Measurements from ENCODE around the gene MAPK8IP3.
A peak's percentile ranks its signal among the peaks of the same experiment; 100 is the strongest.

The MAPK8IP3 gene

DNA sequence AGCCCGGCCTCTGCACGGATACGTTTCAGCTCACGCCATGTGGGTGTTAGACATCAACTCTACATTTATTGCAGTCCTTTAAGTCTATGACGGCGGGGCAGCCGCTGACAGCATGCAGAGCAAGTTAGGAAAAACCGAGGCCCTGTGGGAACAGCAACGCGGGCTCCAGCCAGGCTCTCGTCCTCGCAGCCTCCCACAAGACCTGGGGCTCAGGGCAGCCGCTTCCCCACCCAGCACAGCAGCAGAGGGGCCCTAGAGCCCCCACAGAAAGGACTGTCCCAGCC is 70.6 kb downstream of the MAPK8IP3 start:
- no peak for DNase-seq

DNA sequence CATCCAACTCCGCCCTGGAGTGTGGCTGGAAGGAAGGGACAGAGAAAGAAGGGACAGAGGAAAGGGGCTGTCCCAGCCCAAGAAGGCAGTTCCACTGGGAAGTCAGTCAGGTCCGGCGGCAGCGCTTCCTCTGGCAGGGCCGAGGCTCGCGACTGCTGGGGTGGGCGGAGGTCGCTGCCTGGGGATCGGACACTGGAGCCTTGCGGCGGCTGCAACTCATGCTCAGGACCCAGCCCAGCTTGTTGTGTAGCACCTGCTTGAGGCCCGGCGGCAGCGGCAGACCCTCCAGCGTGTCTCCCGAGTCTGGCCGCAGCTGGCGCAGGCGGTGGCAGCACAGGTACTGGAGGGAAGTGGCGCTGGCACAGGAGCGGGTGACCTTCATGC is 71.0 kb downstream of the MAPK8IP3 start:
- no peak for DNase-seq

DNA sequence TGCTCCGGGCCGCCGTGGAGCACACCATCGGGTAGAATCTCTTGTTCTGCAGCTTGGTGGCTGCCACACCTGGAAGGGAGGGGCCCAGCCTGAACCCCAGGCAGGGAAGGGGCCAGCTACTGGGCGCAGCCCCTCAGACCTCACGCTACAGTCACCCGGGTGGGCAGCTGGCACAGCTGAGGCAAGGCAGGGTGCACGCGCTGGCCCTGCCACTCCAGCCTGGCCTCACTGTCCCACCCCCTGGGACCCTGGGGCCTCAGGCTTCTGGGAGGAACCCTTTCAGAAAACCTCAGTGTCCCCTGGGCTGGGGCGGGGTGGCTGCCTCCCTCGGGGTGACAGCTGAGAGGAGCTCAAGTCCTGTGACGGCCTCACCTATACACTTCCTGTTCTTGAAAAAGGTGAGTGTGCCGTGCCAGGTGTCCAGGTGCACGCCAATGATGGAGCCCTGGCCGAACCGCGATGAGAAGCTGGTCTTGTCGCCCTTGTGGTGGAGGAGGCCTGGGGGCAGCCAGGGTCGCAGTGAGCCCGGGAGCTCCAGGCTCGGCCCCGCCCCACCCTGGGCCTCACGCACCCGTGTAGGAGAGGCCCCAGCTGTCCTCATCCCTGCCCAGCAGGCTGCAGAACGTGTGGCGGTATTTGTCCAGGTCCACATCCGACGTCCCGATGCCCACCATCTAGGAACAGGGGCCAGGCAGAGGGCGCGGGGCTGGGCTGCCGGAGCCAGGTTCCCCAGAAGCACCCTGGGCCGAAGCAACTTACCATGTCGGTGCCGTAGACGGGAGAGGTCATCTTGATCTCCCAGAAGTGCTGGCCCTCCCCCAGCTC is 71.6 kb downstream of the MAPK8IP3 start:
- DNase-seq, result no peak

DNA sequence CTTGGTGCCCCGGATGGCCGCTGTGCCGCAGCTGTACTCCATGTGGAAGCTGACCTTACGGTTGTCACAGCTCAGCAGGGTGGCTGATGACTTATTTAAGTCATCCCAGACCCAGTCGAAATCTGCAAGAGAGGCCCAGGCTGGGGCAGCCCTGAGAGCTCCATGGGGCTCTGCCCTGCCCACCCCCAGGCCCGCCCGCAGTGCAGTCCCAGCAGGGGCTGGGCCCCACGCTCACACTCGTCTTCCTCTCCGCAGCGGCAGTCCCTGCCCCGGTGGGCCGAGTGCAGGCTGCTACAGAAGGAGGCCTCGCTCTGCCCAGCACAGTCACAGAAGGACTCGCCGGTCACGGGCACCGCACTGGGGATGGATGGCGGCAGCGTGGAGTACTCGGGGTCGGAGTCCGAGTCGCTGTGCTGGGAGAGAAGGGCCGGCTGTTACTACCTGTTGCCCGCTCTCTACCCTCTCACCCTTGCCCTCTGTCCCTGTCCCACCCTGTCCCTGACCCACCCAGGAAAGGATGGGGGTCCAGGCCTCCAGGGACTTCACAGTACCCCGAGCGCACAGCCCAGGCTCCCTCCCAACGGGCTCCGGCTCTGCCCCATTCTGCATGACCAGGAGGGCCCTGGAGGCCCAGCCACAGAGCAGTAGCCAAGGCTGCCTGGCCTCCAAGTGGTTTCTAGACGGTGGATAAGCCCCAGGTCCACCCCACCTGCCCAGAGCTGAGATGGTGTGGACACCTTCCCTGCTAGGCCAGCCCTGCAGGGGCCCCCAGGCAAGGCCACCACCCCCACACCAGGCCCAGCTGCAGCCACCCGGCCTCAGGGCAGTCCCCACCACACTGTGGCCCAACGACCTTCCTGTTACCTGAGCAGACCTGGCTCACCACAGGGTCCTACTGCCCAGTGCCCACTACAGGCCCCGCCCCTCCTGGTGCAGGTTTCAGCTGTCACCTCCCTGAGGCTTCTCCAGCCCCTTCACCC is 72.5 kb downstream of the MAPK8IP3 start:
- no peak for DNase-seq

DNA sequence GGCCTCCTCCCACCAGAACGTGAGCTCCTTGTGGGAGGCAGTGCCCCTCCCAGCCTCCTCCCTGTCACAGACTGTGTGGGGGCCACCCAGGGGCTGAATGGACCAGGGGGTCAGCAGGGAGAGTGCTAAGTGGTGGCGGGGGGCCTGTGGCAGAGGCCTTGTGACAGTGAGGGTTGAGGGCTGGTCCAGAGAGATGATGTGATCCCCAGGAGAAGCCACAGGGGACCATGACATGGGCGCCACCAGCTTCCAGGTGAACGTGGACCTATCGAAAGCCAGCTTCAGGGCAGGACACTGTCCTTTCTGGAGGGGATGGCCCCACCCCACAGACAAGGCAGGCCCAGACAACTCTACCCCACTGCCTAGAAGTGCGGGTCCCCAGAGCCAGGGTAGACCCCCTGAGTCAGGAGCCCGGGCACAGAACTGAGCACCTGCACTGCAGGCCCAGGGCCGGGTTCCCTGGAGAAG is 73.3 kb downstream of the MAPK8IP3 start:
- DNase-seq, result no peak

DNA sequence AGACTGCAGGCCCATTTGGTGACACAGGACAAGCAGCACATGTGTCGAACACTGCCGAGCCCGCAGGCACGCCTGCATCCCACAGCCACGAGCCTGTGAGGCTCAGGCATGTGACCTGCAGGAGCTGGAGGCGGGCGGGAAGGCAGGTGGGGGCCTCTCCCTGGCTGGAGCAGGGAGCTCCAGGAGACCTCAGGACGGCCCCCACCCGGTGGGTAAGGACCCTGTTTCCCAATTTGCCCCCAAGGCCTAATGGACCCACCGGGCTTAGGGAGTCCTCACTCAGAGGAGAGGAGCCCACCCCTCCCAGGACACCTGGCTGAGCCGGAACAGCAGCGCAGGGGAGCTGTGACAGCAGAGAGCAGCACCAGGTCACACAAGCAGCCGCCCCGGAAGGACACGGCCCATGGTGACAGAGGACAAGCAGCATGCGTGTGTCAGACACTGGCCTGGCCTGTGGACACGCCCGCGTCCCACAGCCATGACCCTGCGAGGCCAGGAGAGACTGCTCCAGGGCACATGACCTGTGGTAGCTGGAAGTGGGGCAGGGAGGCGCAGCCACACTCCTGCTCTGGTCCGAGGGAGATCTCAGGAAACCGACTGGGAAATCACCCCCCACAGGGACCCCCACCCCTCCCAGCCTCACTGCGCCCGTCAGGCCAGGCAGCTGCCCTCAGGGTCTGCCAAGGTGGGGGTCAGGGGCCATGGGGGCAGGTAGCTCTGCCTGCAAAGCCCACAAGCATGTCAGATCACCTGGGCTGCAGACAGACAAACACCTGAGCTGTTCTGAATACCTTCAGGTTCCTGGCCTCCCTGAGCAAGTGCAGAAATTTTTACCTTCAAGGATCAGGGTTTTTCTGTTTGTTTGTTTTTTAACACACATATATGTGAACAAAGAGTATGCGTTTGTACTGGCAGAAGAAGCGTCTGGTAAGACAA is 74.0 kb downstream of the MAPK8IP3 start:
- DNase-seq, result no peak

DNA sequence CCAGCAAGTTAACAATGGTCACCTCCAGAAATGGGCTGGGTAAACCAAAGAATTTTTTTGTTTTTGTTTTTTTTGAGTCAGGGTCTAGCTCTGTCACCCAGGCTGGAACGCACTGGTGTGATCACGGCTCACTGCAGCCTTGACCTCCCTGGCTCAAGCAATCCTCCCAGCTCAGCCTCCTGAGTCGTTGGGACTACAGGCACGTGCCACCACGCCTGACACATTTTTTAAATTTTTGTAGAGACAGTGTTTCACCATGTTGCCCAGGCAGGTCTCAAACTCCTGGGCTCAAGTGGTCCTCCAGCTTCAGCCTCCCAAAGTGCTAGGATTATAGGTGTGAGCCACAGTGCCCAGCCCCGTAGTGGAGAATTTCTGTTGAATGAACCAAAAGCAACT is 74.7 kb downstream of the MAPK8IP3 start:
- DNase-seq, result no peak

DNA sequence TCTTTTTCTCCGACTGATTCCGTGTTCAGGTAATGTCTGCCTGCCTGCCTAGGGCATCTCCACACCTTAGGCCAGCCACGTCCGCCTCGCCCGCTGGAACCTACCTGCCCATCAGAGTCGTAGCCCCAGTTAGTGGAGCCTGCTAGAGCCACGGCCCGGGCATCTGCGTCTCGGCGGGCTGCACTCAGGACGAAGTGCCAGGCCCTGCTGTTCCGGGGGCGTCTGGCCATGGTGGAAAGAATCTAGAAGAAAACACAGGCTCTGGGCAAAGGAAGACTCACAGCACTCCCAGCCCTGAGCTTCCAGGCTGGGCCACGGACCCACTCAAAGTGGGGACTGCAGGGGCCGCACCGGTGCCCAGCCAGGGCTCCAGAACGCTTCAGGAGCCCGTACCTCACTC is 75.3 kb downstream of the MAPK8IP3 start:
- no peak for DNase-seq

DNA sequence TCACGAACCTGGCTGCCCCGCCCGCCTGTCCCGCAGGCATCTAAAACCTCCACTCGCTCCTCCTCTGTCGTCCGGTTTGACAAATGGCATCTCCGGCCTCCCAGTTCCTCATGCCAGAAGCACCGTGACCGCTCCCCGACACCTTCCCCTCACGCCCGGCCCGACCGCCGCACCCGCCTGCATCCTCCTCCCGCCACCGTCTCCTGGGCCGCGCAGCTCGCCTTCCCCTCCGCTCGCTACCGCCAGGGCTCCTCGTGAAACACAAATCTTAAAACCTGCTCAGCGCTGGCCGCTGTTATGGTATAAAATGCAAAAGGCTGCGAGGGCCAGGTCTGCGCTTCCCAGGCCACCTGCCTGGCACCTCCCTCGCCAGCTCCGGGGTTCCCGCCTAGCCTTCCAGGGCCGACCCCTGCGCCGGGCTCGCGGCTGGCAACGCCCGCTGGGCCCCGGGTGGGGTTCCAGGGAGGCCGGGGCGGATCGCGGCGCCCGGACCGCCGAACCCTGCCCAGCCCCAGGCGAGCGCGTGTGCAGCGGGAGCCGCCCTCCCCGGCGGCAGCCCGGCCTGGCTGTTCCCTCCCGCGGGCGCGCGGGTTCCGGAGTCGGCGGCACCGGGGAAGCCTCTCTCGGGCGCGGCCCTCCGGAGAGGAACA is 75.9 kb downstream of the MAPK8IP3 start:
- peak; percentile 43 for DNase-seq

DNA sequence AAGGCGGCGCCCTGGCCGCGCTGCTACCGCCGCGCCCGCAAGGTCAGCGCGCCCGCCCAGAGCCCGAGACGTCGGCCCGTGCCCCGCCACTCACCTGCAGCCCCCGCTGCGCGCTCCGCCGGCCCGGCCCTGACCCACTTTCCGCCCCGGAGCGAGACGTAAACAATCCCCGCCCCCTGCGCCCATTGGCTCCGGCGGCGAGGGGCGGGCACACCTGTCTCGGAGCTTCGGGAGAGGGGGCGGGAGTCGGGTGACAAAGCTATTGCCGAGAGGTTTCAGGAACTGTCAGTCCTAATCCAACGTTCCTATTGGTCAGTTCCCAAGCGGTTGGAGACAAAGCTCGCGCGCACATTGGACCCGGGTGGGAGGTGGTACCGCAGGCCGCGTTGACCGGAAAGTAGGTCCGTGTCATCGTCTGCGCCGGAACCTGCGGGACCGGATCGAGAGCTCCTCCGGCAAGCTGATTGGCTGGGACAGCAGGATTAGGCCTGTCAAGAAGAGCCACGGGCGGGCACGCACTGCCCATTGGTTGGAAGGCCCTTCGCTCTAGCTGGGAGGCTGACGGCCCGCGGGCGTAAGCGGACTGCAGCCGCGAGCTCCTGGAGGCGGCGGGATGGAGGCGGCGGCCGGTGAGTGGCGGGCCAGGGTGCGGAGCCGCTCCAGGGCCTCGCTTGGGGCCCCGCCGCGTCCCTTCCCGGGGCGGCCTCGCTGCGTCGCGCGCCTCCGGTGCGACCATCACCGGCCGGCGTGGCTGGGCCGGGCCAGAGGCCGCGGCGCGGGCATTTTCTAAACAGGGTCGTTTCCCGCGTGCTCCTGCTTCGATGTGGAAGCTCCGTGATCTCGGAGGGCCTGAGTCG is 76.6 kb downstream of the MAPK8IP3 start, which contains the start of the genes NUBP2 and SPSB3:
Gene NUBP2, plus strand, starts transcription at position 553 of the 857 bp plus-strand sequence. Its CDS starts 61 bp downstream, at position 614.
Gene SPSB3, minus strand, starts transcription at position 164 of the 857 bp plus-strand sequence. CDS start 1,088 bp downstream, outside the sequence.
- DNase-seq, result peak; percentile 100

DNA sequence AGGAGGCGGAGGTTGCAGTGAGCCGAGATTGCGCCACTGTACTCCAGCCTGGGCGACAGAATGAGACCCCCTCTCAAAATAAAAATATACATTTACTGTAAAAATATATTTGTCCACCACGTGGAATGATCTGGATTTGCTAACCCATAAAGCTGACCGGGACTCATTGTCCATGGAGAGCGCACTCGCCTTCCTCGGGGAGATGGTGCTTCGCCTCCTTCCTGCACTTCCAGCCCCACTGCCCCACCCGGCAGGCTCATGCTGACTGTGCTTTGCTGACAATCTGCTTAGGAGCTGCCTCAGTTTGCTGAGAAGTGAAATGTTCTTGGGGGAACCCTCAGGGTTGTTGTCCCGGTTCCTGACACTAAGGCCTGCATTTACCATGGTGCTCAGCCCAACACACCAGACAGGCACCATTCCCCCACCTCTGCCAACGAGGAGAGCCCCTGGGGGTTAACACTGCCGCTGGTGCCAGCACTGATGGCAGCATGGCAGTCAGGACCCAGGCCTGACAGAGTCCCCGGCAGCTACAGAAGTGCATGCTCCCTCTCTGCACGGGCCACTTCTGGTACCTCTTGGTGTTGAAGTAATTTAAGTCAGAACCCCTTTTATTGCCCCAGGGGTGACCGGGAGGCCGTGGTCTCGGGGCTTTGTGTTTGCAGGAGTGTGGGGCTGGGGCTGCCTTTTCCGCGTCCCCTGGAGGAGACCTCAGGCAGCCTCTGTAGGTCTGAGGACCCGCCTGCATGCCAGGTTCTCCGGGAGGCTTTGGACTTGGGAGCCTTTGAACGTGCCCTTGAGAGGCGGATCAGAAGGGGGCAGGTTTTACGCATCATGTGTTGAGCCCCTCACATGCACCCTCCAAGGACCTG is 79.2 kb downstream of the MAPK8IP3 start:
- no peak for DNase-seq

DNA sequence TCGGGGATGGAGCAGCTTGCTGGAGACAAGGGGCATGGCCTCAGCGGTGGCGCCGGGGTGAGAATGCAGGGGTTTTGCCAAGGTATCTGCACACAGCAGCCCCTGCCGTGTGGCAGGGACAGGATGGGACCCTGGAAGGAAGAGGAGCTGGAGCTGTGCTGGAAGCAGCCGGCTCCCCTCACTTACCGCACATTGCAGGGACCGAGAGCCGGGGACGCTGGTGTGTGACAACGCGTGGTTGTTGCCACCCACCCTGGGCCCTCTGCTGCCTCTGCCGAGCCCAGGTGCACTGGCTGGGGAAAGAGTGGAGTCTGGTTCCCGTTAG is 79.8 kb downstream of the MAPK8IP3 start:
- DNase-seq, result no peak

DNA sequence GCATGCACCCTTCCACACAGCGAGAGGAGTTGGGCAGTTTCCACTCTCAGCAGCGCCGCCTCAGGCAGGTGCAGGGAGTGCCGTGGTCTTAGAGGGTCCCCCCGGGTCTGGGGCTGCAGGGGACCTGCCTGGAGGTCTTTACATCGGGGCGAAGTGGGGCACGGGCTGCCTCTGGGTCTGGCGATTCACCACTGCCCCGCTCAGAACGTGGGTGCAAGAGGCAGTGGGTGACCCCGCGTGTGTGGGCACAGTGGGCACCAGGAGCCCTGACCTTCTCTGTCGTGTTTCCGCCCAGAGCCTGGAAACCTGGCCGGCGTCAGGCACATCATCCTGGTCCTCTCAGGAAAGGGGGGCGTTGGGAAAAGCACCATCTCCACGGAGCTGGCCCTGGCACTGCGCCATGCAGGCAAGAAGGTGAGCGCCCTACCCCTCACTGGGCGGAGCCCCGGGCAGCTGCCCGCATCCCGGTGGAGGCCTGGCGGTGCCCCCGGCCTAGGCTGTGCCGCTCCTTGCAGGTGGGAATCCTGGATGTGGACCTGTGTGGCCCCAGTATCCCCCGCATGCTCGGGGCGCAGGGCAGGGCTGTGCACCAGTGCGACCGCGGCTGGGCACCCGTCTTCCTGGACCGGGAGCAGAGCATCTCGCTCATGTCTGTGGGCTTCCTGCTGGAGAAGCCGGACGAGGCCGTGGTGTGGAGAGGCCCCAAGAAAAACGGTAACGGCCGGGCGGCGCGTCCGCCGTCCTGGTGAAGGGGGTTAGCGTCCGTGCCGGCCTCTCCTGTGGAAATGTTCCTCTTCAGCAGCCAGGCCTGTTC is 80.5 kb downstream of the MAPK8IP3 start:
- DNase-seq, result no peak

DNA sequence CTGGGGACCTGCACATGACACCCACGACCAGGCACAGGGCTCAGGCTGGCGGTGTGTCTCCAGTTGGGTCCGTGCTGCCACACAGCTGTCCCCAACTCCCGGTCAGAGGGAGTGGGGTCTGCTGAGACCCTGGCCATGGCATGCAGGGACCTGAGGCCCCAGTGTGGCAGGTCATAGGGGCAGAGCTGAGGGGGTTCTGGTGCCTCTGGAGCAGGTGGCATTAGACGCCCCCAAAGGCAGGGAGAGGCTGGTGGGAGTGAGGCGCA is 81.0 kb downstream of the MAPK8IP3 start:
- no peak for DNase-seq

DNA sequence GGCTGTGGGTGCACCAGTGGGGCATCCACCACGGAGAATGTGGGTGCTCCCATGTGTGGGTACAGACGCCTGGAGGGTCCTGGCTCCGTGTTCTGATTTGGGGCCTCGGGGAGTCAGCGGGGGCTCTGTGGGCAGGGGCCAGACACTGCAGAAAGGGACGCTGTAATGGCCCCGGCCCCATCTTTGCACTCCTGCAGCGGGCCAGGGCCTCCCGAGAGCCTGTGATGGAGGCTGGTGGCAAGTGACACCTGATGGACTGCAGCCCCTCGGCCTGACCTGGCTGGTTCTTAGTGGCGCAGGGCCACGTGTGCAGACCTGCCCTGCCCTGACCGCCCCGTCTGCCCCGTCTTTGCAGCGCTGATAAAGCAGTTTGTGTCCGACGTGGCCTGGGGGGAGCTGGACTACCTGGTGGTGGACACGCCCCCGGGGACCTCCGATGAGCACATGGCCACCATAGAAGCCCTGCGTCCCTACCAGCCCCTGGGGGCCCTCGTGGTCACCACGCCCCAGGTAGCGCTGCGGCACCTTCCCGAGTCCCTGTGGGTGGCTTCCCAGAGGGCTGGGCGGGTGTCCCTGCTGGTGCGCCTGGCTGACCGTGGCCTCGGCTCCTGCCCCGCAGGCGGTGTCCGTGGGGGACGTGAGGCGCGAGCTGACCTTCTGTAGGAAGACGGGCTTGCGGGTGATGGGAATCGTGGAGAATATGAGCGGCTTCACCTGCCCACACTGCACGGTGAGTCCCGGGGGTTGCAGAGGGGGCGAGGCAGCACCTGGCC is 81.5 kb downstream of the MAPK8IP3 start:
- no peak for DNase-seq

DNA sequence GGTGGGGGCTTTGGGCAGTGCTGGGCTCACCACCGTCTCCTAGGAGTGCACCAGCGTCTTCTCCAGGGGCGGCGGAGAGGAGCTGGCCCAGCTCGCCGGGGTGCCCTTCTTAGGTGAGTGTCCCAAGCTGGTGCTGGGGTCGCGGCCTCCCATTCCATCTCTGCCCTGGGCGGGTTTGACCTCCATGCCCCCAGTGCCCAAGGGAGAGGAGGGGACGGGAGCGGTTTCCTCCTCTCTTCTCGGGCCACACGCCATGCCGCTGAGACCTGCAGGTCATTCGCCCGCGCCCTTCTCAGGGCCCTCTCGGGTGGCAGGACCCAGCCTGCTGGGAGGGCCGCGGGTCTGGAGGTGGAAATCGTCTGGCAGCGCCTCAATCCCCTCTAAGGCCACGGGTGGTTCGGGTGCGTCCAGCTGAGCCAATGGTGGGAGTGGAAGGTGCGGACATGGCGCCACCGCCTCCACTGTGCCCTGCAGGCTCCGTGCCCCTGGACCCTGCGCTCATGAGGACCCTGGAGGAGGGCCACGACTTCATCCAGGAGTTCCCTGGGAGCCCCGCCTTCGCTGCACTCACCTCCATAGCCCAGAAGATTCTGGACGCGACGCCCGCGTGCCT is 82.2 kb downstream of the MAPK8IP3 start:
- DNase-seq, result no peak

DNA sequence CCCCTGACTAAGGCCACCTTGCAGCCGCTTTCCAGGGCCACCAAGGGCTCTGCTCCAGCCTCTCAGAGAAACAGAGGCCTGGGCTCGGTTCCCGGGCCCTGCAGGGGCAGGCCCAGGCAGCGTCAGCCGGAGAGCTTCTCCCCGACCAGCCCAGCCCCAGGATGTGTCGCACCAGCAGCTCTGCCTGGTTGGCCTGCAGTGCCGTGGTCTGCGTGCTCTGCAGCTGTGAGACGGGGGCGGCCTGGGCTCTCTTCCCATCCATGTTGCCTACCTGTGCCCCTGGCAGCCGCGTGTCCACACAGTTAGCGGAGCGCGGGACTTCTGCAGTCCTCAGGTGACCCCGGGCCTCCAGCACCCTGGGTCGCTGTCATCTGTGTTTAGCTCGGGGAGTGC is 82.7 kb downstream of the MAPK8IP3 start:
- DNase-seq, result no peak

DNA sequence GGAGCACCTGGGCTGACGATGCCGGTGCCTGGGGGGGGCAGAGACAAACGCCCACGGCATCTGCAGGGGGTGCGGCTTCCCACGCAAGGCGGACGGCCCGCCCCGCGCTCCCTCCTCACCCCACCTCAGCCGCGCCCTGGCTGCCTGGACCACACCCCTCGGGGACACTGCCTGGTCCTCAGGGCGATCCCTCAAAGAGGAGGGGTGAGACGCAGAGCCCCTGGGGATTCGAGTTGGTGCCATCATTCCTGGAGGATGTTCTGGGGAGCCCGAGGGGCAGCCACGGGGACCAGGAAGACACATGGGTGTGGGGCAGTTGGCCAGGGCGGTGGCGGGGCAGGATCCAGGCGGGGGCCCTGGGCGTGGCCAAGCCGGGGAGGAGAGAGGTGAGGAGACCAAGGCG is 83.6 kb downstream of the MAPK8IP3 start:
- no peak for DNase-seq
